ENCODE measurements around the gene PAX4.
A peak's percentile ranks its signal among the peaks of the same experiment; 100 is the strongest.

PAX4 gene

GRCh38 chr7:127651556-127652332 is 33.8 kb upstream of the PAX4 start, which contains the start of gene SND1:
Gene SND1, plus strand, starts transcription at chr7:127652194. Its CDS starts 180 bp downstream, at chr7:127652374.
- Histone ChIP-seq H3K4ac (ENCODE audit: low read depth, low read length) (peak within 1 kb of the TSS; percentile 78), H3K36me3 (ENCODE audit: control insufficient read depth, insufficient read depth, low read length) (no peaks in the 10 kb centered on the region), H3K27me3 (ENCODE audit: insufficient read depth, low read length, poor library complexity) (no peaks in the 10 kb centered on the region), H3K18ac (ENCODE audit: low read length) (peak within 1 kb of the TSS; percentile 78), H2AK5ac (ENCODE audit: low read length) (peak within 1 kb of the TSS; percentile 35), H4K8ac (ENCODE audit: low read depth, low read length) (peak within 1 kb of the TSS; percentile 29), H3K56ac (ENCODE audit: low read length) (peak within 1 kb of the TSS; percentile 100), H3K9ac (ENCODE audit: low read length) (peak within 1 kb of the TSS; percentile 100), H2BK15ac (replicated peaks; ENCODE audit: low read depth) (no peak within 1 kb of the TSS), H3K79me2 (ENCODE audit: control insufficient read depth, insufficient read depth, low read length) (peaks cover 46% of the 10 kb centered on the region), H4K5ac (ENCODE audit: low read length) (peak within 1 kb of the TSS; percentile 84), H2BK5ac (ENCODE audit: low read length) (peak within 1 kb of the TSS; percentile 81), H3K4me3 (ENCODE audit: low read length) (peak within 1 kb of the TSS; percentile 99), H3K23ac (ENCODE audit: low read length) (peak within 1 kb of the TSS; percentile 83), H3K79me1 (ENCODE audit: low read length) (peaks cover 9% of the 10 kb centered on the region), H3K4me1 (ENCODE audit: control insufficient read depth, low read depth, low read length) (peaks cover 7% of the 10 kb centered on the region), H3K27ac (ENCODE audit: low read depth, low read length) (peak within 1 kb of the TSS; percentile 63), H2BK120ac (ENCODE audit: low read depth, low read length) (peak within 1 kb of the TSS; percentile 47), H3K4me2 (ENCODE audit: low read length) (peak within 1 kb of the TSS; percentile 96)
- WGBS (ENCODE audit: extremely low coverage, insufficient coverage, low lambda C conversion rate), result no CpG with 5 or more reads among the region's 67 CpGs
- DNase-seq, result peak; percentile 100

GRCh38 chr7:127650847-127651555 is 33.1 kb upstream of the PAX4 start:
- no peak overlapping the region for H2AK5ac ChIP-seq (ENCODE audit: low read length)
- H3K36me3 ChIP-seq (ENCODE audit: control insufficient read depth, insufficient read depth, low read length), result no peaks in the 10 kb centered on the region
- H3K27me3 ChIP-seq (ENCODE audit: insufficient read depth, low read length, poor library complexity), result no peaks in the 10 kb centered on the region
- peak overlapping the region; percentile 47 for H2BK120ac ChIP-seq (ENCODE audit: low read depth, low read length)
- peak overlapping the region; percentile 78 for H2BK5ac ChIP-seq (ENCODE audit: low read length)
- H3K18ac ChIP-seq (ENCODE audit: low read length), result peak overlapping the region; percentile 78
- peak overlapping the region; percentile 78 for H3K4ac ChIP-seq (ENCODE audit: low read depth, low read length)
- peak overlapping the region; percentile 97 for H3K56ac ChIP-seq (ENCODE audit: low read length)
- peak overlapping the region; percentile 84 for H4K5ac ChIP-seq (ENCODE audit: low read length)
- H3K4me2 ChIP-seq (ENCODE audit: low read length), result peak overlapping the region; percentile 96
- WGBS (ENCODE audit: extremely low coverage, insufficient coverage, low lambda C conversion rate), result no CpG with 5 or more reads among the region's 29 CpGs
- DNase-seq, result peak; percentile 89
- H3K79me1 ChIP-seq (ENCODE audit: low read length), result peaks cover 9% of the 10 kb centered on the region
- H3K9ac ChIP-seq (ENCODE audit: low read length), result peak overlapping the region; percentile 97
- H2BK15ac ChIP-seq (replicated peaks; ENCODE audit: low read depth), result no peak overlapping the region
- H3K4me3 ChIP-seq (ENCODE audit: low read length), result peak overlapping the region; percentile 74
- peak overlapping the region; percentile 29 for H4K8ac ChIP-seq (ENCODE audit: low read depth, low read length)
- H3K4me1 ChIP-seq (ENCODE audit: control insufficient read depth, low read depth, low read length), result peaks cover 7% of the 10 kb centered on the region
- H3K79me2 ChIP-seq (ENCODE audit: control insufficient read depth, insufficient read depth, low read length), result peaks cover 40% of the 10 kb centered on the region
- peak overlapping the region; percentile 83 for H3K23ac ChIP-seq (ENCODE audit: low read length)
- peak overlapping the region; percentile 63 for H3K27ac ChIP-seq (ENCODE audit: low read depth, low read length)

GRCh38 chr7:127648986-127649385 is 31.0 kb upstream of the PAX4 start:
- H3K23ac ChIP-seq (ENCODE audit: low read length), result no peak overlapping the region
- no CpG with 5 or more reads among the region's 2 CpGs for WGBS (ENCODE audit: extremely low coverage, insufficient coverage, low lambda C conversion rate)
- no peaks in the 10 kb centered on the region for H3K36me3 ChIP-seq (ENCODE audit: control insufficient read depth, insufficient read depth, low read length)

GRCh38 chr7:127647636-127648035 is 29.7 kb upstream of the PAX4 start:
- Histone ChIP-seq H3K56ac (ENCODE audit: low read length) (no peak overlapping the region), H2BK5ac (ENCODE audit: low read length) (no peak overlapping the region), H3K4me2 (ENCODE audit: low read length) (no peak overlapping the region), H3K36me3 (ENCODE audit: control insufficient read depth, insufficient read depth, low read length) (no peaks in the 10 kb centered on the region), H3K4me1 (ENCODE audit: control insufficient read depth, low read depth, low read length) (no peaks in the 10 kb centered on the region), H3K18ac (ENCODE audit: low read length) (no peak overlapping the region), H3K4me3 (ENCODE audit: low read length) (no peak overlapping the region), H3K27ac (ENCODE audit: low read depth, low read length) (no peak overlapping the region), H3K9ac (ENCODE audit: low read length) (no peak overlapping the region), H3K4ac (ENCODE audit: low read depth, low read length) (no peak overlapping the region), H2BK15ac (replicated peaks; ENCODE audit: low read depth) (no peak overlapping the region), H3K23ac (ENCODE audit: low read length) (no peak overlapping the region), H3K79me1 (ENCODE audit: low read length) (no peaks in the 10 kb centered on the region), H4K8ac (ENCODE audit: low read depth, low read length) (no peak overlapping the region), H4K5ac (ENCODE audit: low read length) (no peak overlapping the region), H2BK120ac (ENCODE audit: low read depth, low read length) (no peak overlapping the region), H2AK5ac (ENCODE audit: low read length) (no peak overlapping the region), H3K79me2 (ENCODE audit: control insufficient read depth, insufficient read depth, low read length) (peaks cover 6% of the 10 kb centered on the region), H3K27me3 (ENCODE audit: insufficient read depth, low read length, poor library complexity) (no peaks in the 10 kb centered on the region)
- no CpG with 5 or more reads among the region's 8 CpGs for WGBS (ENCODE audit: extremely low coverage, insufficient coverage, low lambda C conversion rate)
- DNase-seq, result no peak

More at GRCh38 chr7:127648986-127649385, 31.0 kb upstream of the PAX4 start:
- Histone ChIP-seq H3K27me3 (ENCODE audit: insufficient read depth, low read length, poor library complexity) (no peaks in the 10 kb centered on the region), H3K4me1 (ENCODE audit: control insufficient read depth, low read depth, low read length) (no peaks in the 10 kb centered on the region), H3K9ac (ENCODE audit: low read length) (no peak overlapping the region), H3K4me3 (ENCODE audit: low read length) (no peak overlapping the region), H3K56ac (ENCODE audit: low read length) (no peak overlapping the region), H2BK5ac (ENCODE audit: low read length) (no peak overlapping the region), H3K27ac (ENCODE audit: low read depth, low read length) (no peak overlapping the region), H3K4me2 (ENCODE audit: low read length) (no peak overlapping the region), H2BK15ac (replicated peaks; ENCODE audit: low read depth) (no peak overlapping the region), H3K4ac (ENCODE audit: low read depth, low read length) (no peak overlapping the region), H4K8ac (ENCODE audit: low read depth, low read length) (no peak overlapping the region), H2AK5ac (ENCODE audit: low read length) (no peak overlapping the region), H3K18ac (ENCODE audit: low read length) (no peak overlapping the region), H4K5ac (ENCODE audit: low read length) (no peak overlapping the region), H3K79me2 (ENCODE audit: control insufficient read depth, insufficient read depth, low read length) (peaks cover 20% of the 10 kb centered on the region), H3K79me1 (ENCODE audit: low read length) (peaks cover 3% of the 10 kb centered on the region), H2BK120ac (ENCODE audit: low read depth, low read length) (no peak overlapping the region)
- DNase-seq, result no peak

DNA sequence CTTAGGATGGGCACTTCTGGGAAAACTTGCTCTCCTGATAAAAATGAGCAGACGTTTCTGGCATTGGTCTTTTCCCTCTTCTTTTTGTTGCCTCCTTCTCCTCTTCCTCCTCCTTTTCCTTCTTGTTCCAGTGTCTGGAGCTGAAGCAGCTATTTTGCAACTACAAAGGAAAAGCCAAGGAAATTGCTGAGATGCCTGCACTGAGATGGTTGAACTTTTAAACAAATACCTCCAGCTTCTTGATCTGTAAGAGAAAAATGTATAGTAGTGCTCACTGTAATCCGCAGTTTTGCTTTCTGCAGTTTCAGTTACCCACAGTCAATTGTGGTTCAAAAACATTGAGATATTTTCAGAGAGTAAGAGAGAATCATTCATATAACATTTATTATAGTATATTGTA is 26.5 kb upstream of the PAX4 start:
- no peak overlapping the region for H3K56ac ChIP-seq (ENCODE audit: low read length)
- H3K4me2 ChIP-seq (ENCODE audit: low read length), result no peak overlapping the region
- H4K8ac ChIP-seq (ENCODE audit: low read depth, low read length), result no peak overlapping the region
- no peaks in the 10 kb centered on the region for H3K27me3 ChIP-seq (ENCODE audit: insufficient read depth, low read length, poor library complexity)
- no peak overlapping the region for H3K27ac ChIP-seq (ENCODE audit: low read depth, low read length)
- H3K79me2 ChIP-seq (ENCODE audit: control insufficient read depth, insufficient read depth, low read length), result no peaks in the 10 kb centered on the region
- no peak overlapping the region for H3K4ac ChIP-seq (ENCODE audit: low read depth, low read length)
- H4K5ac ChIP-seq (ENCODE audit: low read length), result no peak overlapping the region
- WGBS (ENCODE audit: extremely low coverage, insufficient coverage, low lambda C conversion rate), result no CpG with 5 or more reads among the region's 2 CpGs
- H3K18ac ChIP-seq (ENCODE audit: low read length), result no peak overlapping the region
- no peaks in the 10 kb centered on the region for H3K79me1 ChIP-seq (ENCODE audit: low read length)
- H3K4me3 ChIP-seq (ENCODE audit: low read length), result no peak overlapping the region
- no peak overlapping the region for H2BK120ac ChIP-seq (ENCODE audit: low read depth, low read length)
- no peak overlapping the region for H3K23ac ChIP-seq (ENCODE audit: low read length)
- no peak overlapping the region for H2AK5ac ChIP-seq (ENCODE audit: low read length)
- no peaks in the 10 kb centered on the region for H3K4me1 ChIP-seq (ENCODE audit: control insufficient read depth, low read depth, low read length)
- no peak overlapping the region for H3K9ac ChIP-seq (ENCODE audit: low read length)
- H2BK5ac ChIP-seq (ENCODE audit: low read length), result no peak overlapping the region
- no peak overlapping the region for H2BK15ac ChIP-seq (replicated peaks; ENCODE audit: low read depth)
- no peak for DNase-seq
- H3K36me3 ChIP-seq (ENCODE audit: control insufficient read depth, insufficient read depth, low read length), result no peaks in the 10 kb centered on the region

Measured in mesendoderm (in vitro differentiated cells).